Measurements from ENCODE around the gene STUB1. TPM values are rescaled to one million over a fixed set of nuclear protein-coding genes. Genes with fewer than 3 reads are reported as not detected.
"Not testable (repeated sequence)": the region's sequence is repeated elsewhere in the genome, so short reads cannot be mapped to it uniquely, and the experiment has no call there.

STUB1 gene
- total RNA-seq, 2 donors from 2014 or later = 61.2 to 69.9 TPM

DNA sequence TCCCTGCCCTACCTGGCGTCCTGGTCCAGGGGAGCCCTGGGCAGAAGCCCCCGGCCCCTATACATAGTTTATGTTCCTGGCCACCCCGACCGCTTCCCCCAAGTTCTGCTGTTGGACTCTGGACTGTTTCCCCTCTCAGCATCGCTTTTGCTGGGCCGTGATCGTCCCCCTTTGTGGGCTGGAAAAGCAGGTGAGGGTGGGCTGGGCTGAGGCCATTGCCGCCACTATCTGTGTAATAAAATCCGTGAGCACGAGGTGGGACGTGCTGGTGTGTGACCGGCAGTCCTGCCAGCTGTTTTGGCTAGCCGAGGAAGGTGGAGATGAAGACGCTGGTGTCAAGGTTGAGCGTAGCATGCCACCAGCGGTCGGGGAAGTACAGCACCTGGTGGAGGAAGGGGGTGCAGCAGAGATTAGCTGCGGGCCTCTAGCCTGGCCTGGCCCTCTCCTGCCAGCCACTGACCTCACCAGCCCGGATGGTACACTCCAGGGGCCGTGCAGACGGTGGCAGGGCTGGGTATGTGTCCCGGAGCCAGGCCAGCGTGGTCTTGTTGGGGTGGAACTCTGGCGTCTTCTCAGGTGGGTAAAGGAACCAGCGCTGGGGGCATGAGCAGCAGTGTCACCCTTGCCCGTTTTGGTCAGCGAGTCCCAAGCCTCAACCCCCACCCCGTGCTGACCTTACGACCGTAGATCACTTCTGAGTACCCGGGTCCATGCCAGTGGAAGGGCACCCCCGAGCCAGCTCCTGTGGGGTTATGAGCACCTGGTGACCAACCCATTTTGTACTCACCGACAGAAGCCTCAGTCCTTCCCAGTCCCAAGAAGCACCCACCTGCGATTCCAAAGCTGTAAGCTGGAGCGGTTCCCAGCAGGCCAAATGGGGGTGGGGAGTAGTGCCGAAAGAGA, 2.5 kb downstream of the STUB1 start:
- ATAC-seq (no peak), DNase-seq (ENCODE audit: low spot score in 2 of 2) (no peak)
- H3K36me3 Mint-ChIP-seq = peaks cover 5 to 22% of the 10 kb centered on the region in 2 donors
- peak overlapping the region; percentile 73 to 94 for H3K27ac Mint-ChIP-seq
- no peaks in the 10 kb centered on the region for H3K9me3 Mint-ChIP-seq

DNA sequence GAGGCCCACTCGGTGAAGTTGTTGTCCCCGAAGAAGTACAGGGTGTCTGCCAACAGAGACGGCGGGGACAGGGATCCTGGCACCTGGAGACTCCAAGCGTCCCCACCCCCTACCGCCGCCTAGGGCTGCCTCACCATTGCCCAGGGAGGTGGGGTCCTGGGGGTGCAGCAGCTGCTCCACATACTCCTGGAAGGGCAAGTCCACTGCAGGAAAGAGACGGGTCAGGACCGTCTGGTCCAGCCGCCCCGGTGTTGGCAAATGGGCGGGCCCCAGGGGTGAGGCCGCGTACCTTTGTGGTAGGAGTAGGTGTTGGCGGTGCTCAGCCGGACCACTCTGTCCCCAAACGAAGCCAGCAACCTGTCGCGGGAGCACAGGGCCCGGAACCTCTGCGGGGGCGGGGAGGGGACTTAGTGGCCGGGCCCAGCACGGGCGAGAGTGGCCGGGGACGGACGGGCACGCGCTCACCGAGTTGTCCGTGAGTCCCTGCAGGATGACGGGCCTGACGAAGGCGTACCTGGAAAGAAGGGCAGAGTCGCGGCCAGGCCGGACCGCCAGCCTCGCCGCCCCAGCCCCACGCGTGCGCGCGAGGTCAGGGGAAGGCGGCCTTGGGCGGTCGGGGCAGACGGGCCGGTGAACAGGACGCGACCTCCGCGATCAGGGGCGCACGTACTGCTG, 3.3 kb downstream of the STUB1 start:
- ATAC-seq (no peak), DNase-seq (ENCODE audit: low spot score in 2 of 2) (no peak)
- peaks cover 5 to 22% of the 10 kb centered on the region in 2 donors for H3K36me3 Mint-ChIP-seq
- no peaks in the 10 kb centered on the region for H3K9me3 Mint-ChIP-seq
- H3K27ac Mint-ChIP-seq = peak overlapping the region; percentile 65 to 73

DNA sequence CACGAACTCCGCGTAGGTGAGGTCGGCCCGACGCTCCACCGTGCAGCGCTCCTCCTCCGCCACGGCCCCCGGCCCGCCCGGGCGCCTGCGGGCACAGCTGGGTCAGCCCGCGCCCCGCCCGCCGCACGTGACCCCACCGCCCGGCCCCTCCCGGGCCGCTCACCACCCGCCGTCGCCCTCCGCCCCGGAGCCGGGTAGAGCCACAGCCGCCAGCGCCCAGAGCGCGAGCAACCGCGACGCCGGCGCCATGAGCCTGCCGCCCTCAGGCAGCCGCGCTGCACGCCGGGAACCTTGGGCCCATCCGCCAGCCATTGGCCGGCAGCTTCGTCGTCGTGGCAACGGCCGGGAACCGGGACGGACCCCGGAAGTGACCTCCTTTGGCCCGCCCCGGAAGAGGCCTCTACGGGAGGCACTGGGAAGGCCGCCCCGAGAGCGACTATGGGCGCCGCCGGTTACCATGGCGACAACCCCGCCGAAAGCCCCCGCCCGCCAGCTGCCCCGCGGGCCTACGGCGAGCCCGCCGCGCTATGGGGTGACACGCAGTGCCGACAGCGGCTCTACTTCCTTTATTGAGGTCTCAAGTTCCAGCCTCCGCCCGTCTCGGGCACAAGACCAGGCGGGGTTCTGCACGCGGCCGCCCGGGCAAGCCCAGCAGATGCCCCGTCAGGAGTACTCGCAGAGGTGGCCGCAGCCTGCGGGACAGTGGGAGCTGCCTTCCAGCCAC, 4.0 kb downstream of the STUB1 start, which contains the start of gene JMJD8:
TSS of gene JMJD8 (minus strand) at position 264 of the 724 bp plus-strand sequence. CDS start at position 249, 15 bp downstream.
- ATAC-seq = peak; percentile 82 to 85
- H3K36me3 Mint-ChIP-seq = peaks cover 5 to 22% of the 10 kb centered on the region in 2 donors
- no peaks in the 10 kb centered on the region for H3K9me3 Mint-ChIP-seq
- peak; percentile 96 to 97 for DNase-seq (ENCODE audit: low spot score in 2 of 2)
- peak within 1 kb of the TSS; percentile 65 to 73 for H3K27ac Mint-ChIP-seq

DNA sequence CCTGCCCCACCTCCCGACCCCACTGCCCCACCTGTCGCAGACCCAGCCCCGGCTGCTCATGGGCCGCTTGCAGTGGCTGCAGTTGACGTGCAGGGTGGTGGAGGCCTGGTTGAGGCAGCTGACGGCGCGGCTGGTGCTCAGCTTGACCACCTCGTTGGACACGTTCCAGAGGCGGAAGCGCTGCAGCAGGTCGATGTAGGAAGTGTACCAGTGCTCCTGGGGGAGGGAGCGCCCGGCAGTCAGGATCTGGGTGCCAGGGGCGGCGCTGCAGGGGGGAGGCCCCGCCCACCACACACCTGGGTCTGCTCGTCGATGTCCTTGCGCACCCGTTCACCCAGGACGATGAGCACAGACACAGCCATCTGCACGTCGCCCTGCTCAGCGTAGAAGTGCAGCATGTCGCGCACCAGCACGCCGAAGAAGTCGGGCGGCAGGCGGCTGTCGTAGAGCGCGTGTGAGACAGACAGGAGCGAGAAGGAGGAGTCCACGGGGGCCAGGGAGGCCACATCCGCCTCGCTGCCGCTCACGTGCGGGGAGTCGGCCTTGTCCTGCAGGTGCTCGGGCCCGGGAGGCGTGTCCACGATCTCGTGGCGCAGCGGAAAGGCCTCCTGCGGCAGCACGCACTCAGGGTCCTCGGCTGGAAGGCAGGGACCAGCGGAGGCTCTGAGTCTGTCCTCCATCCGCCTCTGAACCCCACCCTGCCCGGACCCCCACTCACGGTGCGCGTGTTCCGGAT, 4.9 kb downstream of the STUB1 start:
- peaks cover 5 to 22% of the 10 kb centered on the region in 2 donors for H3K36me3 Mint-ChIP-seq
- H3K27ac Mint-ChIP-seq = peak overlapping the region in 1 of 2 donors; percentile 4
- H3K9me3 Mint-ChIP-seq = no peaks in the 10 kb centered on the region
- DNase-seq (ENCODE audit: low spot score in 2 of 2) (peak in 1 of 2 donors; percentile 58), ATAC-seq (no peak)

DNA sequence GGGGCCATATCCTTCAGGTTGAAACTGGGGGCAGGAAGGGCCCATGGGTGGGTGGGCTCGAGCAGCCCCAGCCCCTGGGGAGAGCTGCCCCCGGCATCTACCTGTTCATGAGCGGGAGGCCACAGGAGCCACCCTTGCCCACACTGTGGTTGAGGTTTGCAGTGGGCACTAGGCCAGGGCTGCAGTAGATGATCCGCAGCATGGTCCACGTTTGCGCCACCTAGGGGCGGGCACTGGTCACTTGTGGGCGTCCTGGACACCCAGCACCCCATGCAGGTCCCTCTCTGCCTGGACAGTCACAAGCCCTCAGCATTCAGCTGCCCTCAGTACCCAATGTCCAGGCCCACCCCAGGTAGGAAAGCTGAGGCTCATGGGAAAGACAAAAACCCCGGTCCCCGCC, 5.8 kb downstream of the STUB1 start:
- peaks cover 5 to 22% of the 10 kb centered on the region in 2 donors for H3K36me3 Mint-ChIP-seq
- no peaks in the 10 kb centered on the region for H3K9me3 Mint-ChIP-seq
- peak in 1 of 2 donors; percentile 56 for DNase-seq (ENCODE audit: low spot score in 2 of 2)

DNA sequence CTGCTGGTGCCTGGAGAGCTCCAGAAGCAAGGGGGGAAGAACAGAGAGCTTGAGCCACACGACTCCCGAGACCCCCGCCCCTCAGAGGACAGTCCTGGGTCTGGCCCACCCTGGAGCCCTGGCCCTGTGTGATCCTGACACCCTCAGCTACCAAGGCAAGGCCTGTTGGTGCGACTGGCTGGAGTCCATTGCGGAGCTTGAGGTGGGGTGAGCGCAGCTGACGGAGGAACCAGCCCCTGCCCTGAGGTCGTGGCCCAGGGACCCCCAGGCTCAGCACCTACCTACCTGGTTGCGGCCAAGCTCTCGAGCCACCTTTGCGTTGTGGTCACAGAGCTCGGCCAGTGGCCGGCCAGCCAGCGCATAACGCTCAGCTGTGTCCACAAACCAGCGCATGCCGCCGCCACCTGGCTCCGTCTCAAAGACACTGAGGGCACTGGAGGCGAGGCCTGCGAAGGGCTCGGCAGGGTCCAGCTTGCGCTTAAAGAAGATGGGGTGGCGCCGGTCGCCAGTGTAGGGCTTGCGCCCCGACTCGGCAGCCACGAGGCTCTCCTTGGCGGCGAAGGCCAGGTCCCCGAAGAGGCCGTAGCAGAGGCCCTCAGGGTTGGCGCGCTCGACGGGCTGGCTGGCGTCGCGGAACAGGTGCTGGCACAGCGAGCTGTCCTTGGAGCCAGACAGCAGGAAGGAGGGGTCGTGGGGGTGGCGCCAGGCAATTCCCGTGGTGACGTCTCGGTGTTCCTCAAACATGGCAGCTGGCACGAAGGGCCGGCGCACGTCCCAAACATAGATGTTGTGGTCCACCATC, 6.5 kb downstream of the STUB1 start:
- no peaks in the 10 kb centered on the region for H3K9me3 Mint-ChIP-seq
- DNase-seq (ENCODE audit: low spot score in 2 of 2) = peak in 1 of 2 donors; percentile 56
- peaks cover 5 to 19% of the 10 kb centered on the region in 2 donors for H3K36me3 Mint-ChIP-seq
- peak overlapping the region in 1 of 2 donors; percentile 4 for H3K27ac Mint-ChIP-seq
- no peak for ATAC-seq

More for the DNA sequence above, 5.8 kb downstream of the STUB1 start:
- peak overlapping the region in 1 of 2 donors; percentile 4 for H3K27ac Mint-ChIP-seq
- no peak for ATAC-seq

DNA sequence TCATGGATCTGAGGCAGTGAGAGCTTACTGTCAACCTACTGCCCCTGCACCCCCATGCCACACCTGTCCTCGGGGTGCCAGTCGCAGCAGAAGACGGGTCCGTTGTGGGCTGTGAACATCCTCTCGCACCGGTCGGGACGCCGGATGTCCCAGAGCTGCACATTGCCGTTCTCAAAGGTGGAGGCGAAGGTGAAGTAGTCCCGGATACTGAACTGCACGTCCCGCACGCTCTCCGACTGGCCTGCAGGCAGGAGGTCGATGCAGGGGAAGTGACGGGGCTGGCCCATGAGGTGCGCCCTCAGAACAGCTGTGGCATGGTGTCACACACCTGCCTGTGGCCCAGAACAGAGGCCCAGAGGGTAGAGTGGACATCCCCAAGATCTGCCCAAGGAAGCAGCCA, 7.3 kb downstream of the STUB1 start:
- DNase-seq (ENCODE audit: low spot score in 2 of 2) (no peak), ATAC-seq (no peak)
- Mint-ChIP-seq H3K9me3 (no peaks in the 10 kb centered on the region), H3K36me3 (peaks cover 3 to 11% of the 10 kb centered on the region in 2 donors), H3K27ac (no peak overlapping the region)

DNA sequence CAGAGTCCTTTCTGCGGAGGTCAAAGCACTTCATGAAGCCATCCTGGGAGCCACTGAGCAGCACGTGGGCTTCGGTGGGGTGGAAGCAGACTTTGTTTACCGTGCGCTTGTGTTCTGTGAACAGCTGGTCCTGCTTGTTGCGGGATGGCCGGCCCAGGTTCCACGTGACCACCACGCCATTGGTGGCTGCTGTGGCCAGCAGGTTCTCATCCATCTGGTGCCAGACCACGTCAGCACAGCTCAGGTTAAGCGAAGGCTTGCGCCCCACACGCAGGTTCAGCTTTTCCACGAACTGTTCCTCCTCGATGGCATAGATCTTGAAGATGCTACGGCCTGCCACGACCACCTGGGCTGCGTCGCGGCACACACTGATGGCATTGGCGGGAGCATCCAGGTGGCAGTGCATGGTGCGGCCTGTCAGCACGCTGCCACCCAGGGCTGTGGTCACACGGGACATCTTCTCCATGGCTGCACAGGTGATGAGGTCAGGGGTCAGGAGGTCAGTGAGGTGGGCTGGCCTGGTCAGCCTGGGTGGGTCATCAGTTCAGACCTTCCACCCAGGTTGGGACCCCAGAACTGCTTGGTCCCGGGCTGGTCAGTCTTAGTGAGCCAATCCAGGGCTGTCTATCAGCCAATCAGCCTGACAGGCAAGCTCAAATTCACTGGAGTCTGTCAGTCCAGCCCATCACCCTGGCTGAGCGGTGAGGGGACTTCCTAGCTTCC, 9.1 kb downstream of the STUB1 start:
- Mint-ChIP-seq H3K27ac (peak overlapping the region; percentile 95), H3K9me3 (no peaks in the 10 kb centered on the region), H3K36me3 (peaks cover 0 to 6% of the 10 kb centered on the region in 2 donors)
- DNase-seq (ENCODE audit: low spot score in 2 of 2) (peak in 1 of 2 donors; percentile 56), ATAC-seq (peak in 1 of 2 donors; percentile 2)

DNA sequence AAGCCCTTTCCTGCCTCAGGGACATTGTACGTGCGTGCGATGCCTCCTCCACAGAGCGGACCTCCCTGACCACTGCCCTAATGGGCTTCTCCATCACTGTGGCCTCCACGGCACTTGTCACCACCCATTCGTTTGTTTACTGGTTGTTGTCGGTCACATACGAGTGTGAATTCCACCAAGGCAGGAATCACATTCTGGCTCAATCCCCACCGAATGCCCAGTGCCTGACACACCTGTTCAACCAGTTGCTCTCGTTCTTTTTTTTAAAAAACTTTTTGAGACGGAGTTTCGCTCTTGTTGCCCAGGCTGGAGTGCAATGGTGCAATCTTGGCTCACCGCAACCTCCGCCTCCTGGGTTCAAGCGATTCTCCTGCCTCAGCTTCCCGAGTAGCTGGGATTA, 11.0 kb downstream of the STUB1 start:
- peak overlapping the region in 1 of 2 donors; percentile 95 for H3K27ac Mint-ChIP-seq
- ATAC-seq; DNase-seq (ENCODE audit: low spot score in 2 of 2); H3K36me3 Mint-ChIP-seq; H3K9me3 Mint-ChIP-seq: not testable (repeated sequence)

DNA sequence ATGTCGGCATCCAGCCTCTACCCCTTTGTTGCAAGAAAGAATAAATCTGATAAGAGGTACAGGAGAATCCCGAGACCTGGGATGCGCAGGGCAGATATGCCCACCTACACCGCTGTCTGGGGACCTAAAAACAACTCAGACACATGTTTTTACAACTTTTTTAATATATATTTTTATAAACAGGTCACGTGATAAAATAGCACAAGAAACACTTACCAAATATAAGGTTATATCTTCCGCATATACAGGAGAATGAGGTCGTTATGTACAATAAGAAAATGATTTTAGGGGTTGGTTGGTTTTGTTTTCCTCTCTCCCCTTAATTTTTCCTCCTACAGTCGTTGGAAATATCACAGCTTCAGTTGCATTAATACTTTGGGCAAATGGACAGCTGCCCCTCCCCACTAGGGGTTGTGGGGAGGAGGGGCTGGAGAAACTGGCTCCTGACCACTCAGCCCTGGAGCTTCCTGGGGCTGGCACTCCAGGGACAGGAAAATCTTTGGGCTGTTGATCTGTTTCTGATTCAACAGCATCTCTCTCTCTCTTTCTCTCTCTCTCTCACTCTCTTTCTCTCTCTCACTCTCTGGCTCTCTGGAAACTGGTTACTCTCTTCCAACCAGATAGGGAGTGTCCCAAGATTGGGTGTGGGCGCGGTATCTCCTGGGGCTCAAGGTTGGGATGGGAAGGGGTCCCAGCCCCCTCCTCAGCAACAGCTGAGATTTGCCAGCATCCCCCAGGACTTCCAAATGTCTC, 12.3 kb downstream of the STUB1 start:
- Mint-ChIP-seq H3K27ac (peak overlapping the region in 1 of 2 donors; percentile 95), H3K36me3 (peaks cover 0 to 5% of the 10 kb centered on the region in 2 donors), H3K9me3 (no peaks in the 10 kb centered on the region)
- no peak for DNase-seq (ENCODE audit: low spot score in 2 of 2)
- ATAC-seq = no peak

DNA sequence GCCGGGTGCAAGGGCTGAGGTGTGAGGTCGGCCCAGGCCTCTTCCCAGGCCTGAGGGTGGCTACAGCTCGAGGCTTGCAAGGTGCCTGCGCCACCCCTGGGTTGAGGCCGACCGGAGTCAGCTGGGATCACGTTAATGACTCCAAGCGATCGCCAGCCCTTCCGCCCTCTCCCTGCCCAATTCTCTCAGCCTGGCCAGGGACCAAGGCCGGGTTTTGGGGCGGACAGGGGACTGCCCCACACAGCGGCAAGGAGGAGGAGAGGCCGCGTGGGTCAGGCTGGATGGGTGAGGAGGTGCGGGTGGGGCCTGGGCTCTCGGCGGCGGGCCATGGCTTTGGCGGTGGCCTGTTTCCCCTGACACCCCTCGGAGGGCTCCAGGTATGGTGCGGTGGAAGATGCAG, 13.2 kb downstream of the STUB1 start:
- DNase-seq (ENCODE audit: low spot score in 2 of 2) = no peak
- Mint-ChIP-seq H3K36me3 (peaks cover 0 to 5% of the 10 kb centered on the region in 2 donors), H3K27ac (no peak overlapping the region), H3K9me3 (no peaks in the 10 kb centered on the region)
- no peak for ATAC-seq

DNA sequence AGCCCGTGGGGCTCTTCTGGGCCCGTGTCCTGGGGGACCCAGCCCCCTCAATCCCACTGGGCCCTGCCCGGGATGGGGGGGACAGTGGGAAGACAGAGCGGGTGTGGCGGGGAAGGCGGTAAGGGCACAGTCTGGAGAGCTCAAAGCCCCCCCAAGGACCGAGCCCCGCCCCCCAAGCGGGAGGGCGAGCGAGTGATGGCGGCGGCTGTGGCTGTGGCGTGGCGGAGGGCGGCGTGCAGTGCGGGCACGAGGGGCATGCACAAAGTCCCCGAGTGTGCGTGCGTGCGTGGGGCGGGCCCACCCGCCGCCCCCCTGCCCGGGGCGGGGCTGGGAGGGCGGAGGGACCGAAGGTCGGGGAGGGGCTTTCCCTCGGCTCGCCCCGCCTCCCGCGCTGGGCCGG, 13.6 kb downstream of the STUB1 start:
- no peak overlapping the region for H3K27ac Mint-ChIP-seq
- H3K36me3 Mint-ChIP-seq = peaks cover 0 to 5% of the 10 kb centered on the region in 2 donors
- ATAC-seq (no peak), DNase-seq (ENCODE audit: low spot score in 2 of 2) (no peak)
- H3K9me3 Mint-ChIP-seq = no peaks in the 10 kb centered on the region

DNA sequence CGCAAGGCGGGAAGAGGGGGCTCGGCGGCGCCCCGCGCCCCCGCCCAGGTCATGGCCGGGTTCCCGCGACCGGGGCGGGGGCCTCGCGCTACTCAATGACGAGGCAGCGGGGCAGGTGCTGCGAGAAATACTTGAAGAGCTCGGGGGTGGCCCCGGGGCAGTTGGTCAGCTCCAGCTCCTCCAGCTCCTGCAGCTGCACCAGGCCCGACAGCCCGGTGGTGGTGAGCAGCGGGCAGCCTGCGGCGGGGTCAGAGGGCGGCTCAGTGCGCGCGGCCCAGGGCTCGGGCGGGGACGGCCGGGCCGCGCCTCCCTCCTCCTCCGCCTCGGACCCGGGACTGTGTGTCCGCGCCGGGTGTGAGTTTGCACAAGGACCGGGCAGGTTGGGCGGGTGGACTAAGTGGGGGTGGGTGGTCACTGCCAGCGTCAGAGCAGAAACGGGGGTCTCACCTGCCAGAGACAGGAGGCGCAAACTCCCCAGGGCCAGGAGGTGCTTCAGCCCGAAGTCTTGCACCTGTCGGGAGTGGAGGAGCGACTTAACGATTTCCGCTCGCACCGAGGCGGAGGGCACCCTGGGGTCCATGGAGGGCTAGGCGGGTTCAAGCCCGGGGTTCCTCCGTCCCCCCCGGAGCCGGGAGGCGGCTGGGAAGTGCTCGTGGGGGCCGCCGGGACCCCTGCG, 14.1 kb downstream of the STUB1 start:
- H3K9me3 Mint-ChIP-seq = no peaks in the 10 kb centered on the region
- no peak for DNase-seq (ENCODE audit: low spot score in 2 of 2)
- no peak overlapping the region for H3K27ac Mint-ChIP-seq
- H3K36me3 Mint-ChIP-seq = peaks cover 0 to 5% of the 10 kb centered on the region in 2 donors
- ATAC-seq = no peak

Data from activated naive CD4-positive, alpha-beta T cell treated with anti-CD3 and anti-CD28 coated beads, Interleukin-2, amount 50 U/mL, for 72 hours (primary cell).